OCI-LY3 (cell line): ENCODE measurements around the gene STK35.

Experiments used
- H2AFZ ChIP-seq: fragments of 200-600, 300-600 bp; shearing (Covaris generic); 2 replicates; pipeline ENCODE4 v1.6.0; 2014; ENCODE audit warnings: antibody characterized with exemption, low read depth, low read length
- H3K27ac ChIP-seq: fragments of 200-600, 300-600 bp; sonication (generic); 2 replicates; pipeline ENCODE4 v1.5.1; 2014; ENCODE audit warnings: mild to moderate bottlenecking, low read length, moderate library complexity, mixed read lengths
- H3K27me3 ChIP-seq: fragments of 200-600, 300-600 bp; sonication (generic); 2 replicates; pipeline ENCODE4 v1.6.1; 2014; ENCODE audit warnings: low read depth, low read length, mixed read lengths
- H3K36me3 ChIP-seq: fragments of 200-600, 300-600 bp; sonication (generic); replicated peaks from 2 replicates; pipeline ENCODE3; 2014; ENCODE audit warnings: low read depth, low read length, mixed read lengths
- H3K4me1 ChIP-seq: fragments of 300-600, 200-600 bp; sonication (generic); 2 replicates; pipeline ENCODE4 v1.6.1; 2014; ENCODE audit warnings: low read length, mixed read lengths
- H3K4me2 ChIP-seq: fragments of 200-600, 300-600 bp; sonication (generic); 2 replicates; pipeline ENCODE4 v1.6.1; 2014; ENCODE audit warnings: low read length, mixed read lengths
- H3K4me3 ChIP-seq: fragments of 300-600, 200-600 bp; sonication (generic); 2 replicates; pipeline ENCODE4 v1.5.1; 2014; ENCODE audit warnings: antibody characterized with exemption, mild to moderate bottlenecking, low read length, moderate library complexity
- H3K79me2 ChIP-seq: fragments of 300-600, 200-600 bp; shearing (Covaris generic); 2 replicates; pipeline ENCODE4 v1.6.1; 2014; ENCODE audit warnings: mild to moderate bottlenecking, low read length, mixed read lengths
- H3K9ac ChIP-seq: fragments of 300-600, 200-600 bp; shearing (Covaris generic); 2 replicates; pipeline ENCODE4 v1.6.0; 2014; ENCODE audit warnings: mild to moderate bottlenecking, low read length, moderate library complexity
- H3K9me3 ChIP-seq: fragments of 200-600, 300-600 bp; shearing (Covaris generic); 2 replicates; pipeline ENCODE4 v1.6.1; 2014; ENCODE audit warnings: low read length, mixed read lengths; ENCODE audit not compliant: insufficient read depth
- H4K20me1 ChIP-seq: fragments of 200-600, 300-600 bp; sonication (generic); 2 replicates; pipeline ENCODE4 v1.6.1; 2016; ENCODE audit warnings: low read length, mixed read lengths; ENCODE audit not compliant: insufficient read depth
- EZH2phosphoT487 ChIP-seq: fragments of 200-600 bp; shearing (Covaris generic); IDR thresholded peaks from 2 replicates; pipeline ENCODE4 v1.6.1; 2018; ENCODE audit warnings: antibody characterized with exemption, mixed run types, low read depth
- TF ChIP-seq, protein P1 (sequence below): fragments of 200-600, 300-600 bp; sonication (generic); IDR thresholded peaks from 2 replicates; pipeline ENCODE4 v1.5.1; 2014; ENCODE audit warnings: antibody characterized with exemption, low read length, low read depth

The STK35 gene

GRCh38 chr20:2146080-2146867, 44.6 kb downstream of the STK35 start:
- Histone ChIP-seq H4K20me1 (peaks cover 10% of the 10 kb centered on the region; the same call in 1 of the 2 replicates), H3K4me2 (no peak overlapping the region), H3K27ac (no peak overlapping the region), H3K79me2 (no peaks in the 10 kb centered on the region), H3K27me3 (no peaks in the 10 kb centered on the region), H3K9ac (no peak overlapping the region), H3K4me1 (no peaks in the 10 kb centered on the region), H3K9me3 (no peaks in the 10 kb centered on the region), H3K36me3 (peaks cover 3% of the 10 kb centered on the region), H3K4me3 (no peak overlapping the region), H2AFZ (no peak overlapping the region)
- TF ChIP-seq, protein P1, sequence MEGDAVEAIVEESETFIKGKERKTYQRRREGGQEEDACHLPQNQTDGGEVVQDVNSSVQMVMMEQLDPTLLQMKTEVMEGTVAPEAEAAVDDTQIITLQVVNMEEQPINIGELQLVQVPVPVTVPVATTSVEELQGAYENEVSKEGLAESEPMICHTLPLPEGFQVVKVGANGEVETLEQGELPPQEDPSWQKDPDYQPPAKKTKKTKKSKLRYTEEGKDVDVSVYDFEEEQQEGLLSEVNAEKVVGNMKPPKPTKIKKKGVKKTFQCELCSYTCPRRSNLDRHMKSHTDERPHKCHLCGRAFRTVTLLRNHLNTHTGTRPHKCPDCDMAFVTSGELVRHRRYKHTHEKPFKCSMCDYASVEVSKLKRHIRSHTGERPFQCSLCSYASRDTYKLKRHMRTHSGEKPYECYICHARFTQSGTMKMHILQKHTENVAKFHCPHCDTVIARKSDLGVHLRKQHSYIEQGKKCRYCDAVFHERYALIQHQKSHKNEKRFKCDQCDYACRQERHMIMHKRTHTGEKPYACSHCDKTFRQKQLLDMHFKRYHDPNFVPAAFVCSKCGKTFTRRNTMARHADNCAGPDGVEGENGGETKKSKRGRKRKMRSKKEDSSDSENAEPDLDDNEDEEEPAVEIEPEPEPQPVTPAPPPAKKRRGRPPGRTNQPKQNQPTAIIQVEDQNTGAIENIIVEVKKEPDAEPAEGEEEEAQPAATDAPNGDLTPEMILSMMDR: no peak
- no peak for TF ChIP-seq EZH2phosphoT487

GRCh38 chr20:2149507-2149906, 47.9 kb downstream of the STK35 start:
- H3K9ac ChIP-seq: no peak overlapping the region
- H4K20me1 ChIP-seq: no peaks in the 10 kb centered on the region
- no peak overlapping the region for H3K4me2 ChIP-seq
- no peak overlapping the region for H3K27ac ChIP-seq
- no peak overlapping the region for H3K4me3 ChIP-seq
- no peaks in the 10 kb centered on the region for H3K4me1 ChIP-seq
- no peaks in the 10 kb centered on the region for H3K9me3 ChIP-seq
- H3K79me2 ChIP-seq: no peaks in the 10 kb centered on the region
- peaks cover 3% of the 10 kb centered on the region for H3K36me3 ChIP-seq
- TF ChIP-seq, protein P1: no peak
- no peaks in the 10 kb centered on the region for H3K27me3 ChIP-seq
- no peak overlapping the region for H2AFZ ChIP-seq

DNA sequence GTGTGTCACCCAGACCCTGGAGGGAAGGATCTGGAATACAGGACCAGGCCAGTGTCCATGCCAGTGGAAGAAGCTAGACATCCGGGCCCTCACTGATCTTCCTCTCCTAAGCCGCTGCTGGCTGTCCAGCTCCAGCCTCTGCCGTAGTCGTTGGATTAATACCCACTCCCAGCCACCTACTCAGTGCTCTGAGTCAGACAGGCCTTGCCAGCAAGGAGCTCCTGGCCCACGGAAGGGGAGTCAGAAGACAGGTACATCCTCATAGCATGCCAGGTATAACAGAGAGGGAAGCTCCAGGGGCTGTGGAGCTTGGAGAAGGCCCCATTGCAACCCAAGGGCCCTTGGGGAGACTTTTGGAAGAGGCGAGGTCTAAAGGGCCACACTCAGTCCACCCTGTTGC, 49.0 kb downstream of the STK35 start:
- H3K4me2 ChIP-seq: no peak overlapping the region
- H3K4me1 ChIP-seq: no peaks in the 10 kb centered on the region
- no peaks in the 10 kb centered on the region for H3K79me2 ChIP-seq
- no peak overlapping the region for H3K9ac ChIP-seq
- H4K20me1 ChIP-seq: no peaks in the 10 kb centered on the region
- H3K36me3 ChIP-seq: no peaks in the 10 kb centered on the region
- no peak overlapping the region for H3K4me3 ChIP-seq
- H3K27me3 ChIP-seq: no peaks in the 10 kb centered on the region
- H3K9me3 ChIP-seq: no peaks in the 10 kb centered on the region
- no peak overlapping the region for H3K27ac ChIP-seq
- no peak overlapping the region for H2AFZ ChIP-seq
- TF ChIP-seq, protein P1: no peak
- no peak for TF ChIP-seq EZH2phosphoT487

- H2AFZ ChIP-seq: no peak overlapping the region
- H4K20me1 ChIP-seq: no peaks in the 10 kb centered on the region
- no peak overlapping the region for H3K4me2 ChIP-seq
- no peaks in the 10 kb centered on the region for H3K27me3 ChIP-seq
- H3K4me1 ChIP-seq: no peaks in the 10 kb centered on the region
- H3K79me2 ChIP-seq: no peaks in the 10 kb centered on the region
- TF ChIP-seq, protein P1: no peak
- TF ChIP-seq EZH2phosphoT487: no peak
- H3K27ac ChIP-seq: no peak overlapping the region
- no peaks in the 10 kb centered on the region for H3K9me3 ChIP-seq
- H3K36me3 ChIP-seq: no peaks in the 10 kb centered on the region
- no peak overlapping the region for H3K9ac ChIP-seq
- H3K4me3 ChIP-seq: no peak overlapping the region
Measured at GRCh38 chr20:2151858-2152281, 50.2 kb downstream of the STK35 start.
